Activated CD4-positive, CD25-positive, alpha-beta regulatory T cell (primary cell): ENCODE results near the gene CHD8.

Experiments
- DNase-seq, 4 experiments: peaks; one replicate each; lab custom pipeline; 2025; lab: John Stamatoyannopoulos, UW

The CHD8 gene

GRCh38 chr14:21437063-21437901 lies 18.6 kb downstream of the CHD8 start:
- peak; percentile 95 to 99 (median 98) for DNase-seq

DNA sequence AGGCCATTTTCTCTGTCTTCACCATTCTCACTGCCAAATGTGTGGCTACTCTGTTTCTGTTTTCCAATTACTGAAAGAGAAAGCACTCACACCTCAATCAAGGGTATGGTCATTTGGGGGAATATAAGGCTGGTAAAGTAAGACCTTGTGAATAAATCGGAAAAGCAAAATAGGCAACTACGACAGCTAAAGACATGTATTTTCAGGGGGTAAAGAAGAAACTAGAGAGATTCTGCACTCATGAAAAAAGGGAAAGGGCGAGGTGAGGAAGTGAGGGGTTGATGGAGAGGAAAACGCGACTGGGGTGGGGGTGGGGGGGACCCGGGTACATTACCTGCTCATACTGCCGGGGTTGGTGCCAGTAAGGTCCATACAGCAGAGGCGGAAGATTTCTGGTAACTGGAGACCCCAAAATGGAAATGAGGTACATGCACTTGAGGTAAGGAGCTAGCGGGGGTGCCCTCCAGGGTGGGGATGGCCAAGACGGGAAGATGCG lies 19.3 kb downstream of the CHD8 start:
- DNase-seq, result no peak

DNA sequence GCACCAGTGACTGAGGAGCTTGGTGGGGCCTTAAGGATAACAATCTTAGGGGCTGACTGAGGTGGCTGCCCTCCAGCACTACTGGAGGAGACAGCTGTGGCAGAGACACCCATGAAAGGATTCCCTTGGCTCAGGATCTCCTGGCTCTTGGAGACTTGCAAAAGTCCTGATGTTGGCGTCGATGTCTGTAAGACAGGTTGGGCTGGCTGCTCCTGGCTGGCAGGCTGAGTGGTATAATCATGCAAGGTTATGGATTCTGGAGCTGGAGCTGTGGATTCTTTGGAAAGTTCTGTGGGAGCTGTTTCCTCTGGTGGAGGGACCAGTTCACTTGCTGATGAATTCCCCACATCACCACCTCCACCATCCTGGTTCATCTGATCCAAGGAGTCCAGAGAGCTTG lies 24.8 kb downstream of the CHD8 start:
- no peak for DNase-seq

DNA sequence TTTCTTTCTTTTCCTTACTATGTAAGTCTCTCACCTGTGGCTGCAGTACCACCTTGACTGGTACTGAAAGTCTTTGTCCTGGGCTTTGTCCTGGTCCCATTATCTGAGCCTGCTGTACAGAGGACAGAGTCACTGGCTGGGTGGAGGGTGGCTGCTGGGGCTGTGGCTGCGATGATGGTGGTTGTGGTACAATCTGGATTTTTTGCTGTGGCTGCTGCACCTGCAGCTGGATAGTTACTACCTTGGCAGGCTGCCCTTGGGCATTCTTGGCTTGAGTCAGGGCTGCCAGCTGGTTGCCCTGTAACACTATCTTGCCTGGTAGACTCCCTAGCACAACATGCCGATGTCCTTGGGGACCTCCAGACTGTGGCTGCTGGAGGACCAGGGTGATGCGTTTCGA lies 27.0 kb downstream of the CHD8 start:
- no peak for DNase-seq

- no peak for DNase-seq
Measured at GRCh38 chr14:21426692-21427091, 29.2 kb downstream of the CHD8 start.

GRCh38 chr14:21419528-21419927 lies 36.4 kb downstream of the CHD8 start:
- DNase-seq, result no peak

DNA sequence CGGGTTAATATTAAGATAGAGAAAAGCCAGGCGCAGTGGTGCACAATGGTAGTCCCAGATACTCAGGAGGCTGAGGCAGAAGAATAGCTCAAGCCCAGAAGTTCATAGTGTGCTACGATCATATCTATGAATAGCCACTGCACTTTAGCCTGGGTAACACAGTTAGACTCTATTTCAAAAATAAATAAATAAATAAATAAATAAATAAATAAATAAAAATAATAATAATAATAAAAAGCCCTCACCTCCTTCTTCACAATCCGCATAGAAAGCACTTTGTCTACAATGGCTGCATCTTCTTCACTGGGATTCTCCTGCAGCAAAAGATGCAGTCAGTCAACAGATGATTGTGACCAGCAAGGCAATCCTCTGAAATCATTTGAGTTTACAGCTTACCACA lies 40.6 kb downstream of the CHD8 start:
- DNase-seq, result no peak

- no peak for DNase-seq
Measured at GRCh38 chr14:21414137-21414631, 41.7 kb downstream of the CHD8 start.

DNA sequence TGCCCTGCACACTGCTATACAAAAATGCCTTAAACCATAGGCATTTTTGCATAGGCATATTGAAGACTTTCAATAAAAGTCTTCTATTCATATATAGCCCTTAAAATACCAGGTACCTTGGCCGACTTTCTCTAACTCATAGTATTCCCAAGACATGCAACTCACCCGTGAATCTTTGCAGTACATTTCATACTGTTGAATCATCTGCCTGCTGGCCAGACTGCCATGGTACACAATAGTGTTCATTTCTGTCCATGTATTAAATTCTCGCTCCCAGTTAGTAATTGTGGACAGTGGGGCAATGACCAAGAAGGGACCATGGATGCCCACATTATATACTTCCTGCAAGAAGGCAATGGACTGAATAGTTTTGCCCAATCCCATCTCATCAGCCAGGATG lies 47.8 kb downstream of the CHD8 start:
- DNase-seq, result no peak

- no peak for DNase-seq
Measured at GRCh38 chr14:21406213-21406612, 49.7 kb downstream of the CHD8 start.

DNA sequence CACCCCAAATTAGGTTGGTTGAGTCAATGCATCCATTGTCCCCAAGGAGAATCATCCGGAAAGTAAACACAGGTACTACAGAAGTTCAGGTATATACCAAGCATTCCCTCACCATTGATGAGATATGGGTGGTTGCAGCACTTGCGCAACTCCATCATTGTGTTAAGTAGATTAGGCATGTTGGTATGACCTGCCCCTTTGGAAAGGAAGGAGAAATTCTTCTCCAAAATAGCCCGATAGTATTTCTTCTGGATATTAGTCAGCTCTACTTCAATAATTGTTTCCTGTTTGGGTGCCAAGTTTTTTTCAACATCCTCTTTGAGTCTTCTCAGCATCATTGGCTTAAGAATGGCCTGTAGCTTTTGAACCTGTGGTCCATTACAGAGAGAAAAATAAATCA lies 50.8 kb downstream of the CHD8 start:
- DNase-seq, result no peak

DNA sequence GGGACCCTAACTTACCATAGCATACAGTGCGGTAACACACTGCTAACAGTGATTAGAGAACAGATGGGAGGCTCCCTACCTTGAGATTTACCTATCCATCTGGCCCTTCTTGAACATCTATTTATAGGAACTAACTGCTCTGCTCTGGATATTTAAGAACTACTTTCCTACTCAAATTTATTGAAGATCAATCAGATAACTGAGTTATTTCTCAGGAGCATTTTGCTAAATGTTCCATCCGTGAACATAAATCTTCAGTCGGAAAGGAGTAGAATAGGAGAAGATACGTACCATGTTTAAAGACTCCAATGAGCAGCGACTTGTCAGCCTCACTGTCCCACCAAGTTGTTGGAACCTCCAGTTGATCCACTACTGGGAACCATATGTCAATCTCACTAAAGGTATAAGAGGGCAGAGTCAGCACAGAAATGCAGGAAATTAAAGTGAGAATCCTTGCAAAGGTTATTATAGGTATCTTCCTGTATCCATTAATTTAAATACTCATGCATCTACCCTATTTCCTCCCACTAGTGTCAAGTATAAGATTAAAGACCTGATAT lies 56.5 kb downstream of the CHD8 start:
- no peak for DNase-seq

- DNase-seq, result no peak
Measured at GRCh38 chr14:21398901-21399300, 57.0 kb downstream of the CHD8 start.

GRCh38 chr14:21395450-21395849 lies 60.5 kb downstream of the CHD8 start:
- no peak for DNase-seq

- no peak for DNase-seq
Measured at GRCh38 chr14:21385188-21385904, 70.6 kb downstream of the CHD8 start.

GRCh38 chr14:21384494-21384851 lies 71.5 kb downstream of the CHD8 start:
- DNase-seq, result peak in 1 of 4 experiments; percentile 9

- peak; percentile 83 to 92 (median 88) for DNase-seq
Measured at GRCh38 chr14:21383848-21384493, 72.0 kb downstream of the CHD8 start, which contains the start of gene SUPT16H. Gene SUPT16H, minus strand, starts transcription at chr14:21384019. Its CDS starts 92 bp downstream, at chr14:21383927.

DNA sequence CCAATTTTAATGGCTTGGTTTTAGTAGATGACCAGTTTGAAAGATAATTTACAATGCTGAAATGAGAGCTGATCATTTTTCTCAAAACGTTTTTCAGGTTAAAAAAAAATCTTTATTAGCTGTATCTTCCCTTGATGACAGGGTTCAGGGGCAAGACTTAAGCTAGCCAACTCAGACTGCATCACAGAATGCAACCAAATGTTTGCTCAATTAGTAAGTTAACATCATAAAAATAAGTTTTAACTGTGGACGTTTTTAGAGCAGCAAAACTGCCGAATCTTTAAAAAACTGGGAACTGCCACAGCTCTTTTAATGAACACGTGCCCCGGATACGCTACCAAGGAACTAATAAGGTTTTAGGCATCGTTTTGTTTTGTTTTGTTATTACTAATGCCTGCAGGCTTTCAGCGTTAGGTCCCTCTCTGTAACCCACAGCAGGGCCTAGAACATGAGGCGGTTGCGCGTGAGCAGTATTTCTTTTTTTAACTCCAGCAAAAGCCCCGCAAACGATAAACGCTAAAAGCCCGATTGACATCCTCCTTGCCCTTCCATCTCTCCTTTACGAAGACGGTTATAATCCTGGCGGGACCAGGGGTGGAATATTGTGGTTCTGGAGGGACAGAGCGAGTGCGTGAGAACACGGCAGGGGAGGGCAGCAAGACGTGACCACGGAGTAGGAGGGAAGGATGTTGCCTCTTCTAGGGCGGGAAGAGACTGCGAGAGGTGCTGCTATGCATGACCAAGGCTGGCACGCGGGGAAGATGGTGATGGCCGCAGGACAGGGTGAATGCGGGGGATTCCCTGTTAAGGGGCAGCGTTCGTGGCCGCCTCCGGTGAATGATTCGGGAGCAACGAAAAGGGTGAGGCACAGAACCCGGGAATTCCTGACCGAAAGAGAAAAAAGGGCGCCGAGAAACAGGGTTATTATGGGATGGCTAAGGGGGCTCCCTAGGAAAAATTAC lies 72.8 kb downstream of the CHD8 start:
- DNase-seq, result peak; percentile 4 to 17 (median 12)

- DNase-seq, result no peak
Measured at GRCh38 chr14:21382095-21382494, 73.8 kb downstream of the CHD8 start.

DNA sequence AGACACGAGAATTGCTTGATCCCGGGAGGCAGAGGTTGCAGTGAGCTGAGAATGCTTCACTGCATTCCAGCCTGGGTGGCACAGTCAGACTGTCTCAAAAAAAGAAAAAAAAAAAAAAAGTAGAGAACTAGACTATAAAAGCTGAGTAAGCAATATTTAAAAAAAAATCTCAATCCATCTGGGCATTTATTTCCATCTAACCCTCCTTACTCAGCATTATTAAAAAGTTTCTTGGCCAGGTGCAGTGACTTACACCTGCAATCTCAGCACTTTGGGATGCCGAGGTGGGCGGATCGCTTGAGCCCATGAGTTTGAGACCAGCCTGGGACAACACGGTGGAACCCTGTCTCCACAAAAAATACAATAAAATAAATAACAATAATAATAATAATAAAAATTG lies 76.6 kb downstream of the CHD8 start:
- DNase-seq, result no peak

DNA sequence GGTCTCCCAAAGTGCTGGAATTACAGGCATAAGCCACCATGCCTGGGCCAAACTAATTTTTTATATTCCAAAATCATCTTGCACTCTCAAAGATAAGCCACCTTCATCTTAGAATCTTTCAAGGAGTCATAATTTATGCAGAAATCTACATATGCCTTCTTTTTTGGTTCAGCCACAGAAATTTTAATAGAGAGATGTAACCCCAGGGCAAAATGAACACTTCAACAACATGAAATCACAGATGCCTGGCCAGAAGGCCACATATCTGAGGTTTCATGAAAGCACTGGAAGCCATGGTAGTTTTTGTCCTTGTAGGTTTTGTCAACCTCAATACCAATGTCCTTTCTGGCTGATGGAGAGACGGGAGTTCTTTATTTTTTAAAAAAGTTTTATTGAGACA lies 81.9 kb downstream of the CHD8 start:
- no peak for DNase-seq
